Endothelial cell of umbilical vein (primary cell): ENCODE data around the gene UBXN2A. TPM values are rescaled to one million over a fixed set of nuclear protein-coding genes. Genes with fewer than 3 reads are reported as not detected.

Experiments used
- BruUV-seq: library from RNA; stranded (reverse); fragments of 400-500 nt; replicated peaks from 2 replicates; lab custom pipeline; 2021; lab: Mats Ljungman, UMichigan
- CTCF ChIA-PET: fragments of 300-600, 350-600 bp; sonication (Branson Sonifier 250); formaldehyde crosslinking; loops from one replicate; lab custom pipeline; 2021; ENCODE audit warnings: antibody characterized with exemption, inconsistent platforms; lab: Charles Lee
- POLR2A ChIA-PET: fragments of 300-600, 350-600 bp; sonication (Branson Sonifier 250); formaldehyde crosslinking; loops from one replicate; lab custom pipeline; 2021; ENCODE audit warnings: antibody characterized with exemption, inconsistent platforms; lab: Charles Lee
- DNase-seq: peaks from one replicate; pipeline ENCODE4 v3.0.0-alpha.2; 2011; ENCODE audit warnings: low read depth, low spot score
- FAIRE-seq: peaks from 2 replicates; lab custom pipeline; 2011; peaks lifted over from hg19 to GRCh38; lab: Jason Lieb, UNC
- H2AFZ ChIP-seq: 2 replicates; pipeline ENCODE4 v1.6.0; 2012; ENCODE audit warnings: low read depth, low read length, control low read depth, inconsistent platforms
- H3K27ac ChIP-seq: 2 replicates; pipeline ENCODE4 v1.5.1; 2011; ENCODE audit warnings: low read depth, mild to moderate bottlenecking, control low read depth, low read length, moderate library complexity; ENCODE audit not compliant: insufficient read depth
- H3K27me3 ChIP-seq, 2 experiments: 2 replicates each; pipeline versions ENCODE4 v1.6.0 to v1.6.1; 2011; ENCODE audit warnings: low read length in 2 of 2, mixed read lengths in 1 of 2; ENCODE audit not compliant: control insufficient read depth in 2 of 2, insufficient read depth in 2 of 2
- H3K36me3 ChIP-seq, 2 experiments: 2 replicates in 1 of 2; 3 replicates in 1 of 2; pipeline ENCODE4 v1.5.1; 2011; ENCODE audit warnings: low read length in 2 of 2, mild to moderate bottlenecking in 1 of 2, moderate library complexity in 1 of 2; ENCODE audit not compliant: control insufficient read depth in 2 of 2, insufficient read depth in 2 of 2; ENCODE audit errors: extremely low read depth in 1 of 2
- H3K4me1 ChIP-seq: 3 replicates; pipeline ENCODE4 v1.5.1; 2011; ENCODE audit warnings: mild to moderate bottlenecking, low read length; ENCODE audit not compliant: control insufficient read depth, insufficient read depth; ENCODE audit errors: extremely low read depth
- H3K4me2 ChIP-seq: 2 replicates; pipeline ENCODE4 v1.6.1; 2011; ENCODE audit warnings: low read length, control low read depth, mixed read lengths; ENCODE audit not compliant: insufficient read depth
- H3K4me3 ChIP-seq, 3 experiments: fragments of 200-600 bp in 1 of 3; sonication (generic), shearing (Covaris generic) in 1 of 3; replicated peaks in 1 of 3; 2 replicates each; pipeline ENCODE4 v1.5.1; 2011 to 2016; ENCODE audit warnings: control low read depth in 3 of 3, low read length in 3 of 3, mild to moderate bottlenecking in 2 of 3, inconsistent platforms in 1 of 3, low read depth in 1 of 3, moderate library complexity in 1 of 3; ENCODE audit not compliant: insufficient read depth in 1 of 3
- H3K79me2 ChIP-seq: 2 replicates; pipeline ENCODE4 v1.6.0; 2012; ENCODE audit warnings: low read length, inconsistent platforms; ENCODE audit not compliant: control insufficient read depth, insufficient read depth
- H3K9ac ChIP-seq: replicated peaks from 2 replicates; pipeline ENCODE3; 2011; ENCODE audit warnings: low read length, control low read depth; ENCODE audit not compliant: insufficient read depth; ENCODE audit errors: extremely low read depth
- H3K9me1 ChIP-seq: replicated peaks from 3 replicates; pipeline ENCODE4 v1.6.0; 2011; ENCODE audit warnings: mild to moderate bottlenecking, low read length; ENCODE audit not compliant: control insufficient read depth, insufficient read depth; ENCODE audit errors: extremely low read depth
- H3K9me3 ChIP-seq: replicated peaks from 2 replicates; pipeline ENCODE4 v1.5.1; 2012; ENCODE audit warnings: low read length, inconsistent platforms; ENCODE audit not compliant: control insufficient read depth, insufficient read depth
- H4K20me1 ChIP-seq: replicated peaks from 2 replicates; pipeline ENCODE3; 2011; ENCODE audit warnings: mild to moderate bottlenecking, low read length; ENCODE audit not compliant: control insufficient read depth, insufficient read depth; ENCODE audit errors: extremely low read depth
- CTCF ChIP-seq, 2 donors: IDR thresholded peaks; 1 replicate in 1 of 2; 2 replicates in 1 of 2; pipeline ENCODE4 v1.5.1; 2011; ENCODE audit warnings: low read length in 2 of 2, mild to moderate bottlenecking in 2 of 2, moderate library complexity in 2 of 2, control low read depth in 1 of 2, inconsistent platforms in 1 of 2, low read depth in 1 of 2; ENCODE audit not compliant: insufficient read depth in 1 of 2; ENCODE audit errors: extremely low read depth in 1 of 2
- EZH2 ChIP-seq: IDR thresholded peaks from 2 replicates; pipeline ENCODE4 v1.6.1; 2012; ENCODE audit warnings: borderline replicate concordance, low read depth, mild to moderate bottlenecking, moderate library complexity, low read length, inconsistent platforms; ENCODE audit not compliant: severe bottlenecking
- FOS ChIP-seq: IDR thresholded peaks from 2 replicates; pipeline ENCODE4 v1.6.1; 2011; ENCODE audit warnings: mild to moderate bottlenecking, low read length, moderate library complexity, borderline replicate concordance; ENCODE audit not compliant: insufficient read depth
- GATA2 ChIP-seq: IDR thresholded peaks from 2 replicates; pipeline ENCODE4 v1.7.0; 2011; ENCODE audit warnings: low read depth, mild to moderate bottlenecking, moderate library complexity, mixed read lengths, low read length; ENCODE audit not compliant: insufficient read length, insufficient read depth
- JUN ChIP-seq: IDR thresholded peaks from 2 replicates; pipeline ENCODE4 v1.6.1; 2011; ENCODE audit warnings: borderline replicate concordance, low read depth; ENCODE audit not compliant: insufficient read length, insufficient read depth
- MAX ChIP-seq: IDR thresholded peaks from 2 replicates; pipeline ENCODE4 v1.6.1; 2011; ENCODE audit not compliant: insufficient read depth, insufficient read length
- MYC ChIP-seq: IDR thresholded peaks from one replicate; pipeline ENCODE4 v1.6.1; 2011; ENCODE audit warnings: mild to moderate bottlenecking, low read depth, low read length
- POLR2A ChIP-seq: IDR thresholded peaks from 2 replicates; pipeline ENCODE4 v1.6.1; 2012; ENCODE audit warnings: low read depth, mild to moderate bottlenecking, control low read depth, low read length
- POLR2AphosphoS5 ChIP-seq: IDR thresholded peaks from 2 replicates; pipeline ENCODE4 v1.6.1; 2012; ENCODE audit warnings: low read depth, mild to moderate bottlenecking, control low read depth, low read length, moderate library complexity; ENCODE audit not compliant: insufficient read depth
- dilution Hi-C: fragments of 300-500 bp; cut with MboI; formaldehyde crosslinking; loops from one replicate; pipeline ENCODE4 v1.15.0; 2019; ENCODE audit warnings: low sequenced_read_pairs; ENCODE audit not compliant: extremely low pct_ligation_motif_present
- intact Hi-C: fragments of 100-400 bp; cut with micrococcal nuclease; formaldehyde crosslinking; loops from one replicate; pipeline ENCODE4 v1.10.0; 2022
- polyA plus RNA-seq, 4 experiments: library from polyadenylated mRNA; depleted of rRNA in 3 of 4; stranded (reverse) in 3 of 4; unstranded in 1 of 4; fragments of >200 nt; gene quantifications; 2 replicates each; pipeline versions ENCODE4 v1.2.1 to v1.2.3, GENCODE V29; 2011 to 2012; ENCODE audit warnings: missing spikeins in 1 of 4
- total RNA-seq: library from RNA; stranded (reverse); gene quantifications from 2 replicates; pipeline ENCODE4 v1.2.3, GENCODE V29; 2021

UBXN2A gene
- total and polyA plus RNA-seq, 2 donors (not counting 3 experiments of a cell fraction or from before 2014, with no cell fraction given): 3.6 to 19.0 TPM

GRCh38 chr2:24051833-24052232 lies 111.6 kb downstream of the UBXN2A start:
- FAIRE-seq: no peak
- POLR2A ChIA-PET: interaction anchor here (0.7 kb wide), 1 partner anchor 28 kb away, joined by 6 read pairs; no protein-coding TSS in a partner anchor

More at GRCh38 chr2:24051833-24052232, 111.6 kb downstream of the UBXN2A start:
- H2AFZ ChIP-seq: no peak overlapping the region
- no peak for DNase-seq
- no peak for TF ChIP-seq MAX
- TF ChIP-seq EZH2: no peak
- no peak for TF ChIP-seq FOS
- no peak for TF ChIP-seq POLR2A
- no peak for TF ChIP-seq MYC
- no peak for TF ChIP-seq JUN
- TF ChIP-seq CTCF (IDR thresholded peaks at IDR 0.05; ENCODE audit: extremely low read depth in 1 of 2, insufficient read depth in 1 of 2, low read depth in 1 of 2, low read length in 2 of 2): no peak
- no peak for TF ChIP-seq POLR2AphosphoS5
- TF ChIP-seq GATA2: no peak
- no peaks in the 10 kb centered on the region for H4K20me1 ChIP-seq
- CTCF ChIA-PET: interaction anchor here (0.9 to 2.7 kb wide), 5 partner anchors 10 to 227 kb away, joined by 3 to 8 read pairs (median 3); no protein-coding TSS in a partner anchor
- H3K79me2 ChIP-seq: no peaks in the 10 kb centered on the region
- H3K27me3 ChIP-seq: no peaks in the 10 kb centered on the region
- no peaks in the 10 kb centered on the region for H3K36me3 ChIP-seq
- no TSS peak for BruUV-seq
- no peak overlapping the region for H3K27ac ChIP-seq
- intact Hi-C loops: no loop called here
- no peaks in the 10 kb centered on the region for H3K9me1 ChIP-seq
- H3K4me3 ChIP-seq: no peak overlapping the region
- no peak overlapping the region for H3K9ac ChIP-seq
- dilution Hi-C loops: no loop called here
- H3K9me3 ChIP-seq: no peaks in the 10 kb centered on the region
- H3K4me2 ChIP-seq: no peak overlapping the region
- peaks cover 17% of the 10 kb centered on the region for H3K4me1 ChIP-seq
